GM12864 (cell line): ENCODE results near the gene SFT2D3.

Experiments used
- DNase-seq: peaks from one replicate; pipeline ENCODE4 v3.0.0-alpha.2; 2011; ENCODE audit warnings: low read depth
- H3K4me3 ChIP-seq: 2 replicates; pipeline ENCODE4 v1.5.1; 2011; ENCODE audit warnings: mild to moderate bottlenecking, low read depth, low read length, control low read depth
- CTCF ChIP-seq: IDR thresholded peaks from 2 replicates; pipeline ENCODE4 v1.5.1; 2011; ENCODE audit warnings: low read depth, mild to moderate bottlenecking, moderate library complexity, low read length, control low read depth, inconsistent platforms; ENCODE audit errors: missing control alignments

Gene SFT2D3

GRCh38 chr2:127754186-127754585 lies 52.9 kb downstream of the SFT2D3 start:
- TF ChIP-seq CTCF: no peak
- no peak for DNase-seq
- no peak overlapping the region for H3K4me3 ChIP-seq
